T-helper 2 cell treated with Interferon-gamma antibody and Interleukin-4, amounts not matched to agents 100 ng/mL and 5 ng/mL, for 36 hours (primary cell): ENCODE results near the gene SLC49A4. TPM values are rescaled to one million over a fixed set of nuclear protein-coding genes. Genes with fewer than 3 reads are reported as not detected.

Source experiments
- intact Hi-C: fragments of 100-400 bp; cut with micrococcal nuclease; formaldehyde crosslinking; loops from one replicate; pipeline ENCODE4 v1.15.1; 2023
- total RNA-seq: library from RNA; stranded (reverse); gene quantifications from 2 replicates; pipeline ENCODE4 v1.2.3, GENCODE V29; 2022

The SLC49A4 gene
- total RNA-seq, 1 donor from 2014 or later = 2.0 TPM

GRCh38 chr3:122785231-122785630 is 9.6 kb upstream of the SLC49A4 start:
- intact Hi-C loops = no loop called here

- intact Hi-C loops = no loop called here
These were observed 8.8 kb upstream of the SLC49A4 start for GRCh38 chr3:122786066-122786465.

GRCh38 chr3:122787872-122788271 is 7.0 kb upstream of the SLC49A4 start:
- intact Hi-C loops = no loop called here

- intact Hi-C loops = loop anchor here (5.0 to 10.0 kb wide), 4 partner anchors 107 to 1135 kb away; partner anchors contain the start of genes DTX3L, FAM162A, MIX23 and PARP14
These were observed 5.1 kb upstream of the SLC49A4 start for GRCh38 chr3:122789585-122790273.

- intact Hi-C loops = loop anchor here (1.0 to 10.0 kb wide), 7 partner anchors 111 to 1139 kb away; partner anchors contain the start of genes DTX3L, FAM162A, HACD2 and MIX23
These were observed 1.1 kb upstream of the SLC49A4 start, which contains the start of gene HSPBAP1 for GRCh38 chr3:122793568-122794416. Gene HSPBAP1, minus strand, starts transcription at chr3:122793831. Its CDS starts 151 bp downstream, at chr3:122793680.

- intact Hi-C loops = loop anchor here (2.0 to 10.0 kb wide), 5 partner anchors 112 to 1140 kb away; partner anchors contain the start of genes DTX3L, FAM162A, MIX23 and PARP14
These were observed 438 bp upstream of the SLC49A4 start for GRCh38 chr3:122794483-122794778.

- intact Hi-C loops = loop anchor here (2.0 to 10.0 kb wide), 3 partner anchors 379 to 1141 kb away; partner anchors contain the start of genes FAM162A, MIX23 and WDR5B
These were observed 866 bp downstream of the SLC49A4 start for GRCh38 chr3:122795674-122796195.

- intact Hi-C loops = loop anchor here (10.0 kb wide), 2 partner anchors 412 to 1142 kb away; partner anchors contain the start of genes FAM162A and MIX23
These were observed 2.4 kb downstream of the SLC49A4 start for GRCh38 chr3:122797291-122797690.

GRCh38 chr3:122799322-122799721 is 4.5 kb downstream of the SLC49A4 start:
- intact Hi-C loops = loop anchor here (10.0 kb wide), 2 partner anchors 415 to 1145 kb away; partner anchors contain the start of genes FAM162A and MIX23

- intact Hi-C loops = no loop called here
These were observed 5.2 kb downstream of the SLC49A4 start for GRCh38 chr3:122800031-122800430.

GRCh38 chr3:122800706-122801237 is 5.9 kb downstream of the SLC49A4 start:
- intact Hi-C loops = no loop called here

GRCh38 chr3:122802323-122802722 is 7.5 kb downstream of the SLC49A4 start:
- intact Hi-C loops = no loop called here

GRCh38 chr3:122803977-122804376 is 9.1 kb downstream of the SLC49A4 start:
- intact Hi-C loops = no loop called here

GRCh38 chr3:122810734-122811133 is 15.9 kb downstream of the SLC49A4 start:
- intact Hi-C loops = no loop called here

GRCh38 chr3:122816587-122816986 is 21.7 kb downstream of the SLC49A4 start:
- intact Hi-C loops = no loop called here

GRCh38 chr3:122824465-122825381 is 29.9 kb downstream of the SLC49A4 start:
- intact Hi-C loops = no loop called here

- intact Hi-C loops = no loop called here
These were observed 30.6 kb downstream of the SLC49A4 start for GRCh38 chr3:122825460-122825859.

GRCh38 chr3:122826278-122826677 is 31.4 kb downstream of the SLC49A4 start:
- intact Hi-C loops = no loop called here

- intact Hi-C loops = no loop called here
These were observed 33.4 kb downstream of the SLC49A4 start for GRCh38 chr3:122828281-122828680.

- intact Hi-C loops = no loop called here
These were observed 40.7 kb downstream of the SLC49A4 start for GRCh38 chr3:122835590-122835989.
